GM23248 (cell line): ENCODE results near the gene NLGN4Y.

Experiments
- EZH2 ChIP-seq: fragments of 200-600 bp; sonication (generic); IDR thresholded peaks from 2 replicates; pipeline ENCODE4 v1.6.1; 2018; ENCODE audit warnings: antibody characterized with exemption, mild to moderate bottlenecking; ENCODE audit not compliant: insufficient read depth, poor library complexity, severe bottlenecking
- EZH2phosphoT487 ChIP-seq: fragments of 200-600 bp; sonication (generic); IDR thresholded peaks from 2 replicates; pipeline ENCODE4 v1.6.1; 2018; ENCODE audit warnings: antibody characterized with exemption, moderate library complexity, mild to moderate bottlenecking, low read depth; ENCODE audit not compliant: insufficient read depth

DNA sequence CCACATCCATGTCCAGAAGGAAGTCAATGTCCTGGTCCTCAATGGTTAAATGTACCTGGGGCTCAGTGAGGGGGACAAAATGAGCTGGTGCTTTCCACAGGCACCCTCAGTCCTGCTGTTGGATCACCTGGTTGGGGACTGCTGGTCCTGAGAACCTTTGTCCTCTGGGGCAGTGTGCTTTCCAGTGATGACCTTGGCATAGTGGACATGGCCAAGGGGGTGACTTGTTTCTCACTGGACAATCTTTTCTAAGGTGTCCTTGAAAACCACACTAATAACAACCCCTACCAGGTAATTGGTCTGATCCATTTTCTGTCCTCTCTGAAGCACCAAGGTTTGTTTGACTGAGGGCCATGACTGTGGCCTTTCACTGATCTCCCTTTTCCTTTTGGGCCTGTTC lies 294.1 kb downstream of the NLGN4Y start:
- TF ChIP-seq EZH2 (no peak), EZH2phosphoT487 (no peak)
